HG02623 (cell line): Measurements from ENCODE around the gene GRK5.

Experiments used
- ATAC-seq: cut with Tn5 transposase; IDR thresholded peaks from one replicate; pipeline ENCODE4 v1.9.1; 2021; ENCODE audit warnings: moderate library complexity; ENCODE audit not compliant: unreplicated experiment

The GRK5 gene

GRCh38 chr10:119373294-119374102, 166.1 kb downstream of the GRK5 start:
- no peak for ATAC-seq

GRCh38 chr10:119374236-119374635, 166.9 kb downstream of the GRK5 start:
- ATAC-seq, result no peak

GRCh38 chr10:119375574-119376272, 168.4 kb downstream of the GRK5 start:
- no peak for ATAC-seq

- ATAC-seq, result no peak
Measured at GRCh38 chr10:119377451-119377957, 170.1 kb downstream of the GRK5 start.

- ATAC-seq, result no peak
Measured at GRCh38 chr10:119377958-119378736, 170.8 kb downstream of the GRK5 start.

- ATAC-seq, result no peak
Measured at GRCh38 chr10:119378737-119379067, 171.3 kb downstream of the GRK5 start.

- no peak for ATAC-seq
Measured at GRCh38 chr10:119379466-119380071, 172.2 kb downstream of the GRK5 start.

- no peak for ATAC-seq
Measured at GRCh38 chr10:119383174-119383856, 175.9 kb downstream of the GRK5 start.

GRCh38 chr10:119384127-119384526, 176.8 kb downstream of the GRK5 start:
- ATAC-seq, result no peak

- no peak for ATAC-seq
Measured at GRCh38 chr10:119386666-119387065, 179.3 kb downstream of the GRK5 start.

- ATAC-seq, result no peak
Measured at GRCh38 chr10:119388849-119389345, 181.5 kb downstream of the GRK5 start.

GRCh38 chr10:119391440-119392251, 184.3 kb downstream of the GRK5 start:
- no peak for ATAC-seq

GRCh38 chr10:119393019-119393418, 185.6 kb downstream of the GRK5 start:
- ATAC-seq, result no peak

GRCh38 chr10:119393421-119393820, 186.1 kb downstream of the GRK5 start:
- no peak for ATAC-seq

GRCh38 chr10:119393845-119394244, 186.5 kb downstream of the GRK5 start:
- ATAC-seq, result no peak

GRCh38 chr10:119394657-119395279, 187.4 kb downstream of the GRK5 start:
- ATAC-seq, result no peak

GRCh38 chr10:119395280-119396007, 188.1 kb downstream of the GRK5 start:
- no peak for ATAC-seq

GRCh38 chr10:119396008-119396708, 188.8 kb downstream of the GRK5 start:
- ATAC-seq, result no peak
